Body of pancreas (tissue), 4 donors: ENCODE data around the gene TCTN2. TPM values are rescaled to one million over a fixed set of nuclear protein-coding genes. Genes with fewer than 3 reads are reported as not detected.

Experiments
- ATAC-seq: fragments of 150-250 bp; one replicate; pipeline ENCODE4 v1.9.1; 2016
- DNase-seq, 4 donors: peaks; one replicate each; pipeline ENCODE4 v3.0.0-alpha.2; 2019
- H3K27ac ChIP-seq, 4 donors: fragments of 200-600 bp; sonication (generic); 1 replicate in 3 of 4; 2 replicates in 1 of 4; pipeline versions ENCODE4 v1.5.1 to v1.6.1; 2016 to 2019; ENCODE audit warnings: mild to moderate bottlenecking in 1 of 4, mixed read lengths in 1 of 4, moderate library complexity in 1 of 4
- H3K27me3 ChIP-seq, 2 donors: fragments of 200-600 bp; sonication (generic); one replicate each; pipeline ENCODE4 v1.6.0; 2016; ENCODE audit warnings: mild to moderate bottlenecking in 1 of 2
- H3K36me3 ChIP-seq, 2 donors: fragments of 200-600 bp; sonication (generic); replicated peaks in 1 of 2; 2 replicates each; pipeline ENCODE4 v1.5.1; 2016; ENCODE audit warnings: low read depth in 2 of 2; ENCODE audit not compliant: insufficient read depth in 1 of 2
- H3K4me1 ChIP-seq: fragments of 200-600 bp; sonication (generic); one replicate; pipeline ENCODE4 v1.6.0; 2016
- H3K4me3 ChIP-seq, 2 donors: fragments of 200-600 bp; sonication (generic); 1 replicate in 1 of 2; 2 replicates in 1 of 2; pipeline ENCODE4 v1.5.1; 2016 to 2019
- H3K9me3 ChIP-seq, 3 donors: fragments of 200-600 bp; sonication (generic); 1 replicate in 2 of 3; 2 replicates in 1 of 3; pipeline ENCODE4 v1.5.1; 2016
- POLR2A ChIP-seq, 3 donors: fragments of 450-650 bp; IDR thresholded peaks; one replicate each; pipeline ENCODE4 v1.6.1; 2016; ENCODE audit warnings: antibody characterized with exemption in 3 of 3, mild to moderate bottlenecking in 2 of 3
- WGBS, 2 donors: methylation state at CpG; one replicate each; pipeline ENCODE4 v1.1.5; 2017; 5-methylcytosine and 5-hydroxymethylcytosine counted together
- intact Hi-C: fragments of 100-400 bp; cut with DNase I; formaldehyde crosslinking; loops from one replicate; pipeline ENCODE4 v1.15.1; 2023
- total RNA-seq, 2 donors: library from RNA; depleted of rRNA; stranded (reverse); fragments of >200 nt; gene quantifications; one replicate each; pipeline ENCODE4 v1.1.0, GENCODE V29; 2016
- TF ChIP-seq, protein P1 (sequence below), 7 experiments: fragments of 450-650 bp in 4 of 7; fragments of 200-600 bp in 3 of 7; sonication (generic) in 3 of 7; IDR thresholded peaks; one replicate each; pipeline ENCODE4 v1.5.1; 2016 to 2019; ENCODE audit warnings: antibody characterized with exemption in 7 of 7

TCTN2 gene
- total RNA-seq, 2 donors from 2014 or later, result 5.3 to 9.9 TPM

GRCh38 chr12:123743002-123743401 lies 72.1 kb downstream of the TCTN2 start:
- intact Hi-C loops, result no loop called here
- Histone ChIP-seq H3K27ac (no peak overlapping the region), H3K36me3 (peaks cover 0 to 27% of the 10 kb centered on the region in 2 donors), H3K4me1 (no peaks in the 10 kb centered on the region), H3K27me3 (no peaks in the 10 kb centered on the region), H3K4me3 (no peak overlapping the region), H3K9me3 (no peaks in the 10 kb centered on the region)
- ATAC-seq (no peak), DNase-seq (peak in 1 of 4 donors; percentile 10)
- TF ChIP-seq POLR2A (IDR thresholded peaks at IDR 0.05), result no peak
- TF ChIP-seq, protein P1, sequence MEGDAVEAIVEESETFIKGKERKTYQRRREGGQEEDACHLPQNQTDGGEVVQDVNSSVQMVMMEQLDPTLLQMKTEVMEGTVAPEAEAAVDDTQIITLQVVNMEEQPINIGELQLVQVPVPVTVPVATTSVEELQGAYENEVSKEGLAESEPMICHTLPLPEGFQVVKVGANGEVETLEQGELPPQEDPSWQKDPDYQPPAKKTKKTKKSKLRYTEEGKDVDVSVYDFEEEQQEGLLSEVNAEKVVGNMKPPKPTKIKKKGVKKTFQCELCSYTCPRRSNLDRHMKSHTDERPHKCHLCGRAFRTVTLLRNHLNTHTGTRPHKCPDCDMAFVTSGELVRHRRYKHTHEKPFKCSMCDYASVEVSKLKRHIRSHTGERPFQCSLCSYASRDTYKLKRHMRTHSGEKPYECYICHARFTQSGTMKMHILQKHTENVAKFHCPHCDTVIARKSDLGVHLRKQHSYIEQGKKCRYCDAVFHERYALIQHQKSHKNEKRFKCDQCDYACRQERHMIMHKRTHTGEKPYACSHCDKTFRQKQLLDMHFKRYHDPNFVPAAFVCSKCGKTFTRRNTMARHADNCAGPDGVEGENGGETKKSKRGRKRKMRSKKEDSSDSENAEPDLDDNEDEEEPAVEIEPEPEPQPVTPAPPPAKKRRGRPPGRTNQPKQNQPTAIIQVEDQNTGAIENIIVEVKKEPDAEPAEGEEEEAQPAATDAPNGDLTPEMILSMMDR (IDR thresholded peaks at IDR 0.05), result no peak
- 65 to 85% methylated on average over 10 of the region's 10 CpGs for WGBS, 2 donors

DNA sequence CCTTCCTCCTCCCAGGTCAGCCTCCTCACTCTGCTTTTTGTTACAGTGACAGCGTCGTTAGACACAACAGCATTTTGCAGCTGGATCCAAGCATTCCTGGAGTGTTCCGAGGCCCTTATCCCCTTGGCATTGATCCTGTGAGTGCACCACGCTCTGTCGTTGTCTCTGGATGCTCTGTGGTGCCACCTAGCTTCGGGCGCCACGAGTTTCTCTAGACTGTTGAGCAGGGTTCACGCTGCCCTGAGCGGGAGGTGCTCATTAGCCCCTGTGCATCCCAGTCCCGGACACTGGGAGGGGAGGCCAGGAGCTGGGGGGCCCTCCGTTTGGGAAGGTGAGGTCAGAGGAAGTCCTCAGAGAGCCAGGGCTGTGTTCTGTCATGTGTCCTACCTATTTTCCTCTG lies 73.9 kb downstream of the TCTN2 start:
- H3K9me3 ChIP-seq, result no peaks in the 10 kb centered on the region
- intact Hi-C loops, result no loop called here
- TF ChIP-seq, protein P1 (IDR thresholded peaks at IDR 0.05), result no peak
- no peak for TF ChIP-seq POLR2A (IDR thresholded peaks at IDR 0.05)
- no peak for DNase-seq
- WGBS, 2 donors, result 70 to 73% methylated on average over 3 to 11 of the region's 12 CpGs
- ATAC-seq, result no peak
- H3K27ac ChIP-seq, result no peak overlapping the region
- H3K4me3 ChIP-seq, result no peak overlapping the region
- H3K36me3 ChIP-seq, result peaks cover 0 to 30% of the 10 kb centered on the region in 2 donors
- H3K4me1 ChIP-seq, result no peaks in the 10 kb centered on the region
- H3K27me3 ChIP-seq, result no peaks in the 10 kb centered on the region

GRCh38 chr12:123747309-123747708 lies 76.4 kb downstream of the TCTN2 start:
- no peak for ATAC-seq
- WGBS, 2 donors, result 71 to 79% methylated on average over 5 of the region's 5 CpGs
- no peaks in the 10 kb centered on the region for H3K9me3 ChIP-seq
- H3K27me3 ChIP-seq, result no peaks in the 10 kb centered on the region
- TF ChIP-seq, protein P1 (IDR thresholded peaks at IDR 0.05), result no peak
- TF ChIP-seq POLR2A (IDR thresholded peaks at IDR 0.05), result no peak
- H3K4me1 ChIP-seq, result no peaks in the 10 kb centered on the region
- DNase-seq, result no peak
- no peak overlapping the region for H3K4me3 ChIP-seq
- no peak overlapping the region for H3K27ac ChIP-seq
- H3K36me3 ChIP-seq, result peaks cover 0 to 40% of the 10 kb centered on the region in 2 donors
- intact Hi-C loops, result no loop called here

DNA sequence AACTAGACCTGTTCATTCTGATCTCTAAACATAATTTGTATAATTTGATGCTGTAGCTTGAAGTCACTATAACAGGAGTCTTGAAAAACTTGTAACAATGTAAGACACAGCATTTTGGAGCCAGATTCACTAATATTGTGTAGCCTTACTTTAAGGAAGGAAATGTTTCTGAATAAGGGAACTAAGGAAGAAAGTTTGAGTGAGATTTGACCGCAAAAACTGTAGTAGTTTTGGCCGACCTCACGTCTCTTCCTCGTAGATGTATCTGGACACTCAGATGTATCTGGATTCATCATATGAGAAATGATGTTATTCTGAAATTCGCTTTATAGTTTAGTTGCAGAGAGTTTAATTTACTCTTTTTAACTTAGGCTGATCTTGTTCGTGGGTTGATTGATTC lies 77.2 kb downstream of the TCTN2 start:
- 71 to 83% methylated on average over 6 of the region's 6 CpGs for WGBS, 2 donors
- intact Hi-C loops, result no loop called here

GRCh38 chr12:123748661-123749060 lies 77.7 kb downstream of the TCTN2 start:
- no peak for DNase-seq
- Histone ChIP-seq H3K9me3 (no peaks in the 10 kb centered on the region), H3K36me3 (peaks cover 0 to 38% of the 10 kb centered on the region in 2 donors), H3K4me1 (no peaks in the 10 kb centered on the region), H3K27me3 (no peaks in the 10 kb centered on the region), H3K4me3 (no peak overlapping the region), H3K27ac (no peak overlapping the region)
- WGBS, 2 donors, result 62 to 70% methylated on average over 2 to 4 of the region's 4 CpGs
- intact Hi-C loops, result no loop called here
- no peak for ATAC-seq
- no peak for TF ChIP-seq POLR2A (IDR thresholded peaks at IDR 0.05)
- TF ChIP-seq, protein P1 (IDR thresholded peaks at IDR 0.05), result no peak

More for the DNA sequence above, 77.2 kb downstream of the TCTN2 start:
- TF ChIP-seq POLR2A (IDR thresholded peaks at IDR 0.05), result no peak
- TF ChIP-seq, protein P1 (IDR thresholded peaks at IDR 0.05), result no peak
- no peak overlapping the region for H3K4me3 ChIP-seq
- H3K27ac ChIP-seq, result no peak overlapping the region
- H3K27me3 ChIP-seq, result no peaks in the 10 kb centered on the region
- no peak for ATAC-seq
- H3K9me3 ChIP-seq, result no peaks in the 10 kb centered on the region
- H3K4me1 ChIP-seq, result no peaks in the 10 kb centered on the region
- no peak for DNase-seq
- peaks cover 0 to 39% of the 10 kb centered on the region in 2 donors for H3K36me3 ChIP-seq
